Activated naive CD4-positive, alpha-beta T cell treated with Interleukin-2 at 50 U/mL for 16 hours (primary cell): ENCODE measurements around the gene EPS15.
"Not testable (repeated sequence)": the region's sequence is repeated elsewhere in the genome, so short reads cannot be mapped to it uniquely, and the experiment has no call there.

Experiments
- DNase-seq: peaks from one replicate; pipeline ENCODE4 v3.0.0-alpha.2; 2020

Gene EPS15

DNA sequence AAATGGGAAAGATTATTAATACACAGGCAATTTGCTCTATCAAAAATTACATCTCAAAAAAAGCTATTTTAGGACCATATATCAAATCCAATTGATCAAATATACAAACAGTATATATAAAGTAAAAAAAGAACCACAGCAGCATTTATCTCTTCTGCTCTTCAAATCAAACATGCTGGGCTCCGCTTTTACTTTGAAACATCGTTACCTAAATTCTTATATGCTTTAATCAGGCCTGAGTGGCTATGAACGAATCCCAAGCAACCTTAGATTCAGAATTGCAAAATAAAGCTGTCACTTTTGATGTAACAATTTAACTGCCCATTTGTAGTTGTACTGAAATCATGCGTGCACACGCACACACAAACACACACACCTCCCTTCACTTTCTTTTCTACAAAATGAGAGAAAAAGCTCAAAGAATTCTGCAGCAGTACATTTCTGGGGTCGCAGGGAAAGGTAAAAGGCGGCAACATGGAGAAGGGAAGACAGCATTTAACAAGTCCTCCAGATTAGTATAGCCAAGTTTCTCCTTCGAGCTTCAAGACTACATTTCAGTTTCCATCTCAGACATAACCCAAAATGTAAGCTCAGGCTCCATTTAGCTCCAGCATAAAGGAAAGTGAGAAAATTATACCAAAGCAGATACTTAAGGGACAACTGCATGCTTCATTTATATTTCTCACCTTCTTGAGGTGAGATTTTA is 96.5 kb downstream of the EPS15 start:
- no peak for DNase-seq

DNA sequence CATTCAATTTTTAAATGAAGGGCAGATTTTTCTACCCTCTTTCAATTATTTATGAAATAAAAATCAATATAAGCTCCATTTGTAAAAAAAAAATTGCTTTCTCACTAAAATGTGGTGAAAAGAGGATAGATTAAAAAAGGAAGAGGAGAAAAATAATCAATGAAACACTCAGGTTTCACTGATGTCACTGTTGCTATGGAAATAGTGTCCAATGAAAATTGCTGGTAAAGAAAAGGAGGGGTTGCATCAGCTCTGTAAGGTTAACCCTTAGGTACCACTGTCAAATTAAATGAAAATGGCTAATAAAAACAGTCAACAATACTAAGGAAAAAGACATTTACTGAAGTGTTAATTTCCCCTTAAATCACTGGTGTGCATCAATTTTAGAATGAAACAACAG is 97.1 kb downstream of the EPS15 start:
- no peak for DNase-seq

DNA sequence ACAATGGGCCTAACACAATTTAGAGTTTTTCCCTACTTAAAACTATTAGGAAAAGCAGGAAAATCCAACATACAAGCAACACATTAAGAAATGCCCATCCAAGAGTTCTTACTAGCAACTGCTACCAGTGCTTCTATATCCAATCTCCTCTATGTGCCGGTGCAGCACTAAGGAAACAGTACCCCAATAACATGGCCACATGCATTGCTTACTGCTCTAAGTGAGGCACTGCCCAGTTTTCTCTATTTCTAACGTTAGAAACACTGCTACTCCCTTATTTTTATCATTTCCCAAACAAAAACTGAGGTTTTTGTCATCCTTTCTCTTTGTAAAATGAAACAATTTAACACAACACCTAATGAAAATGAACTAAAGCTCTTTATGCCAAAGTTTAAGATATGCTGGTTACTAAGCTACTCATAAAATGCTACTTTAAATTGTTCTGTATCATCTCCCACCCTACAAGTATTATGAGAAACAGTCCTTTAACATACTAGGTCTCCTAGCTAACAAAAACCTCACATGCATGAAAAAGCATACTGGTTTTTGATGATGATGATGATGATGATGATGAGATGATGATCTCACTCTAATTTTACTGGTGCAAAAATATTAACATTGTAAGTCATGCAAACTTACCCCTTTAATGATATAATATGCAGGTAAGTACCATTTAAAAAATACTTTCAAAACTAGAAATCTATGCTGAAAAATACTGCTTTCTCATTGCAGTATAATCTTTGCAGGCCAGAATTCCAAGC is 98.0 kb downstream of the EPS15 start:
- no peak for DNase-seq

DNA sequence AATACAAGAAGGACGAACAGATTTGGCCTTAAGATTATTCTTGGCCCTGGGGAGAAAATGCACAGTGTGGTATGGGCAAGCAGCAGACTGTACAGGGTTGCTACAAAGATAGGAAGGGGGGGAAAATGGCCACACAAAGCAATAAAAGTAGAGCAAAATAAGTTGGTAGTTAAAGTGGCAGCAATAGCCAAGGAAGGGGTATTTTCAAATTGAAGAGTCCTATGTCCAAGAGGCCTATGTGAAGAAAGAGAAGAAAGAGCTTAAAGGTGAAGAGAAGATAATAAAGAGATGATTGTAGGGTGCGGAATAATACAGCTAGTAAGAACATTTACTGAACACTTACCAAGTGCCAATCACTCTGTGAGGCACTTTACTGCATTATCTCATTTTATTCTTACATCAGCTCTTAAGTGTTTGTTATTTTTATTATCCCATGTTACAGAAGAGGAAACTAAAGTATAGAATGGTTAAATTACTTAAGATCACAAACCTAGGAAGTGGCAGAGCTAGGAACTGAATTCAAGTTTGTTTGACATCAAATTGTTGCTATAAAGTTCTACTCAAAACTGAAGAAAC is 100.6 kb downstream of the EPS15 start:
- DNase-seq: no peak

DNA sequence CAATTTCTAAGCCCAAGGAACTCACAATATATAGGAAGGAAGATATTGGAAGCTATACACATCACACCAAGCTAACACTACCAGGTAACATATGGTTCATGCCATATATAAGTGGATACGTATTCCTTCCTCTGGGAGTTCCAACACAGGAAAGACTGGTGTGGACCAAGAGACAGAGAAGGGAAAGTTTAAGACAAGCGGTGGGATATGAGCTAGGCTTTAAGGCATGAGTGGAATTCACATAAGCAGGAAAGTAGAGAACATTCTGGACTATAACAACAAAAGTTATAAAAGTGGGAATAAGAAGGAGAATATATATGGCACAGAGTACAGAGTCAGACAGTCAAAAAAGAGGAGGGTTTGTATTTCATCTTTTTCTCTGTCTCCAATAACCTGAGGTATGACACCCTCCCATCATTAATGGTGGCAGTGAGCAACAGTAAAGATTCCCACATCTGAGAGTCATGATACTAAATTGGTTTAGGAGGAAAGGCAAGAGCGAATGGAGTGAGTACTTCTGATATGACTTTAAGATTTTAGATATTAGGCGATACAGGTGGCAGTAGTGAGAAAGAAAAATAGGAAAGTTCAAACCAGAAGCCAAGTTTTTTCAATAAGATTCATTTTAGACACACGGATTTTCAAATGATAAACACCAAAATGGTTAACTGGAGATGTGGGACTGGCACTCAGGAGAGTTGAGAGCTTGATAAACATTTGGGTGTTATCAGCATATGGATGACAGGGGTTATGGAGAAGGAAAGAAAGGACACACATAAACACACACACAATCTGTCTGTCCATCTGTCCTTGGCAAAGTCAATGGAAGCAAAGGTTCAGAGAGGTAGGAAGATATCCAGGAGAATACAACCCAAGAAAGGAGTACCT is 101.3 kb downstream of the EPS15 start:
- no peak for DNase-seq

DNA sequence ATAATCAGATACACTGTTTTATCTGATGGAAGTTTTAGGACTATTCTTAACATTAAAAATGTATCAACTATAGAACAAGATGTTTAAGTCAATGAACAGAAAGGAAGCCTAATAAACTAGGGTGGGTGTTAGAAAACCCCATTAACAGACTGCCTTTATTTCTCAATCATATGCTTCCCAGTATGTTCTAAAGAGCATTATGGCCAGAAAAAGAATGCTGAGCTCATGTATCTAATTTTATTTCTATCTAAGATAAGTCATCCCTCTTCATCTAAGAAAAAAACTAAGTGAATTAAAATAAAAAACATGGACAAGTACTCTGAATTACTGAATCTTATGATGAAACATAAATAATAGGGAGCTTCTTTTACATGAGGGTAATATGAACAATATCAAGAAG is 102.2 kb downstream of the EPS15 start:
- DNase-seq: no peak

DNA sequence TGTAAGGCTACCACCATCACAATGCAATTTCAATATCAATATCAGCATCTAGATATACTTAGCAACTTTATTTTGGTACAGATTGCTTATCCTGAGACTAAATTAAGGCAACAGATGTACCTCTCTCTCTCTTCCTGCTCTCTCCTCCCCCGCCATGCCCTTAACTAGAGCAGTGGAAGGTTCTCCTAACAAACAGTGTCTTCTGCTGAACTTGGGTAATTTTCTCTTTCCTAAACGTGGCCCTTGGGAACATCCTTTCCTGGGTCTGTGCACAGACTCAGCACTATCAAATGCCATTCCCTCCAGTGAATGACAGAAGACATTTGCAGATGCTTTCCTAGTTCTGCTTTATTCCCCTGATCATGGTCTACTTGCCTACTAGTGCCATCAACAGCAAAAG is 103.1 kb downstream of the EPS15 start:
- DNase-seq: no peak

DNA sequence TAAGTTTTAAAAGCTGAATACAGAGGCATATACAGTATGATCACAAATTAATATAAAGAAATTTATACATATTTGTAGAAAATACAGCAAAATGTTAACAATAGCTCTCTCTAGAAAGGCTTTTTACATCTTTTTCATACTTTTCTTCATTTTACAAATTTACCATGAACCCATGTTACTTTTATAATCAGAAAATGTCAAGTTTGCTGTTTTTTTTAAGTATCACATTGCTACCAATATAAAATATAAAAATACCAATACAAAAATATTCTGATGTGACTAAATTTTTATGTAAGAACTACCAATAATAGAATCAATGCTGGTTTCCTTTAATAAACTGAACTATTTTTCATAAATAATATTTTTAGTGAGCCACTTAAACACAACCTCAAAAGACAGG is 104.3 kb downstream of the EPS15 start:
- no peak for DNase-seq

DNA sequence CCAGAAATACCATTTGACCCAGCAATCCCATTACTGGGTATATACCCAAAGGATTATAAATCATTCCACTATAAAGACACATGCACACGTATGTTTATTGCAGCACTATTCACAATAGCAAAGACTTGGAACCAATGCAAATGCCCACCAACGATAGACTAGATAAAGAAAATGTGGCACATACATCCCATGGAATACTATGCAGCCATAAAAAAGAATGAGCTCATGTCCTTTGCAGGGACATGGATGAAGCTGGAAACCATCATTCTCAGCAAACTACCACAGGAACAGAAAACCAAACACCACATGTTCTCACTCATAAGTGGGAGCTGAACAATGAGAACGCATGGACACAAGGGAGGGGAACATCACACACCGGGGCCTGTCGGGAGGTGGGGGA is 107.2 kb downstream of the EPS15 start:
- DNase-seq: not testable (repeated sequence)

DNA sequence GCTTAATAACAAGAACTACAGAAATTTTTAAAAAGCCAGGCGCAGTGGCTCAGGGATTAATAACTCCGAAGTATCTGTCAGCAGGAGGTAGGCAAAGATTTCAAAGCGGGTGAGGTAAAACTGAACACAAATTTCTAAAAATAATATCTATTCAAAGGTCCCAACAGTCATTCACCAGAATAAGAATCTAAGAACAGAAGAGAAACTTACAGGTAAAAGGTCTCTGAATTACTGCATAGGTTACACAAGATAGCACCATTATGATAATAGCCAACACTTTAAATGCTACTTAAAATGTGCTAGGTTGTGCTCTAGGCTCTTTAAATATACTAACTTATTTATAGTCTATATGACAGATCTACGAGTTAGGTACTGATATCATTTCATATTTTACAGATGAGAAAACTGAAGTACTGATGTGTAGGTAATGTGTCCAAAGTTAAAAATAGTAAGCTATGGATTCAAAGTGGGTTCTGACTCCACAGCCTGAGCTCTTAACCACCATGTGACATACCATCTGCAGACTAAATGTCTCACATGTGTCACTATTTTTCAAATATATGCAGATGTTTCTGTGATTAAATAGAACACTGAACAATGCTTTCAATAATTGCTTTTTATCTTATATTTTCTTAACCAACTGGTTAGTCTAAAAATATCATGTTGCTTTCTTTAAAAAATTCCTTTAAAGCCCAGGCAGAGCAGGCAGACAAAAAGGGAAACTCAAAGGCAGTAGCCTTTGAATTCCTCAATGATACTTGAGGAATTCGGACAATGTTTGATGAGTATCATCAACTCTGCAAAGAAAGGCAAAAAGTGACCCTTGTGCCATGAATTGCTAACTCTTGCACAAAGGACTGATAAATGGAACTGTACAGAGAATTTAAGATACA is 108.3 kb downstream of the EPS15 start:
- DNase-seq: no peak

DNA sequence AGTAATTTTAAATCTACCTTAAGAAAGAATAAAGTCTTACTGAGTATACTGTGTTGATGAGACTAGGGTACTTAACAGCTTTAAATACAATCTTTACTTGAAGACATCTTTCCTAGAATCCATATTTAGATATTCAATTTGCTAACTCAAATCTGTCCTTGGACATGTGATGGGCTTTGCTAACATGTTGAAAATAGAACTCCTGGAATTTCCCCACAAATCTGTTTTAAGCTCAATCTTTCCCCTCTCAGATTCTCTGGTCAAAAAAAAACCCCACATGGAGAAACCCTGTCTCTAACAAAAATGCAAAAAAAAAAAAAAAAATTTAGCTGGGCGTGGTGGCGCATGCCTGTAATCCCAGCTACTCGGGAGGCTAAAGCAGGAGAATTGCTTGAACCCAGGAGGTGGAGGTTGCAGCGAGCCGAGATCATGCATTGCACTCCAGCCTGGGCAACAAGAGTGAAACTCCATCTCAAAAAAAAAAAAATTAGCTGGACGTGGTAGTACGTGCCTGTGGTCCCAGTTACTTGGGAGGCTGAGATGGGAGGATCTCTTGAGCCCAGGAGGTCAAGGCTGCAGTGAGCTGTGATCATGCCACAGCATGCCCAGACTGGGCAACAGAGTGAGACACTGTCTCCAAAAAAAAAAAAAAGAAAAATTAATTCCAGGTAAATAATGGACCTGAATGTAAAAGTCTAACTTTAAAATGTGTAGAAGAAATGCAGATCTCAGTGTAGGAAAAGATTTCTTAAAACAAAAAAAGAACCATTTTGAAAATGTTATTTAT is 109.1 kb downstream of the EPS15 start:
- not testable (repeated sequence) for DNase-seq

DNA sequence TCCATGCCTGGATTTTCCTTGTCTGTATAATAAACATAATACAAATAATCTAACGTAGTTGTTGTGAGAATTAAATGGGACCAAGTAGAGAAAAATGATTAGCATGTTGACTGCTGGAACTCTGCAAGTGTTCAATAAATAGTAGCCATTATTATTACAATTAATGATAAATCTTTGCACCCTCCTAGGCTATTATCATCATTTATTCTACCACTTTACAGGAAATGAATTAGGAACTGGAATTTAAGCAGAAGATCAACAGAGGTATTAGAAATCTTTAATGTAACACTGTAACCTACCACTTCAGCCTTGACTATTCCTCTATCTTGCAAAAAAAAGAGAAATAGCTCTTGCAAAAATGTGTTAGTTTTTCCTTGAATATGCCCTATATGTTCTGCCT is 126.8 kb downstream of the EPS15 start:
- DNase-seq: no peak

DNA sequence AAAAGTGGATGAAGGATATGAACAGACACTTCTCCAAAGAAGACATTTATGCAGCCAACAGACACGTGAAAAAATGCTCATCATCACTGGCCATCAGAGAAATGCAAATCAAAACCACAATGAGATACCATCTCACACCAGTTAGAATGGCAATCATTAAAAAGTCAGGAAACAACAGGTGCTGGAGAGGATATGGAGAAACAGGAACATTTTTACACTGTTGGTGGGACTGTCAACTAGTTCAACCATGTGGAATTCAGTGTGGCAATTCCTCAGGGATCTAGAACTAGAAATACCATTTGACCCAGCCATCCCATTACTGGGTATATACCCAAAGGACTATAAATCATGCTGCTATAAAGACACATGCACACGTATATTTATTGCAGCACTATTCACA is 128.4 kb downstream of the EPS15 start:
- not testable (repeated sequence) for DNase-seq

DNA sequence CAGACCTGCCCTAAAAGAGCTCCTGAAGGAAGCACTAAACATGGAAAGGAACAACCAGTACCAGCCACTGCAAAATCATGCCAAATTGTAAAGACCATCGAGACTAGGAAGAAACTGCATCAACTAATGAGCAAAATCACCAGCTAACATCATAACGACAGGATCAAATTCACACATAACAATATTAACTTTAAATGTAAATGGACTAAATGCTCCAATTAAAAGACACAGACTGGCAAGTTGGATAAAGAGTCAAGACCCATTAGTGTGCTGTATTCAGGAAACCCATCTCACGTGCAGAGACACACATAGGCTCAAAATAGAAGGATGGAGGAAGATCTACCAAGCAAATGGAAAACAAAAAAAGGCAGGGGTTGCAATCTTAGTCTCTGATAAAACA is 131.8 kb downstream of the EPS15 start:
- not testable (repeated sequence) for DNase-seq

DNA sequence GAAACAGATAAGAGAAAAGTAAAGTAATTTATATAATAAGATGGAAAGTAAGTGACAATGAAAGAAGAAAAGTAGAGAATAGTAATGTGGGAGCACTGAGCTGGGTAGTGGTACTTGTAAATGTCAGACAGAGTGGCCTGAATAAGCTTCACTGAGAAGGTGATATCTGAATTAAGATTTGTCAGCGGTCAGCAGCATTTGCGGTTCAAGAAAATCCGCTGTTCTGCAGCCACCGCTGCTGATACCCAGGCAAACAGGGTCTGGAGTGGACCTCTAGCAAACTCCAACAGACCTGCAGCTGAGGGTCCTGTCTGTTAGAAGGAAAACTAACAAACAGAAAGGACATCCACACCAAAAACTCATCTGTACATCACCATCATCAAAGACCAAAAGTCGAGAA is 132.8 kb downstream of the EPS15 start:
- not testable (repeated sequence) for DNase-seq

DNA sequence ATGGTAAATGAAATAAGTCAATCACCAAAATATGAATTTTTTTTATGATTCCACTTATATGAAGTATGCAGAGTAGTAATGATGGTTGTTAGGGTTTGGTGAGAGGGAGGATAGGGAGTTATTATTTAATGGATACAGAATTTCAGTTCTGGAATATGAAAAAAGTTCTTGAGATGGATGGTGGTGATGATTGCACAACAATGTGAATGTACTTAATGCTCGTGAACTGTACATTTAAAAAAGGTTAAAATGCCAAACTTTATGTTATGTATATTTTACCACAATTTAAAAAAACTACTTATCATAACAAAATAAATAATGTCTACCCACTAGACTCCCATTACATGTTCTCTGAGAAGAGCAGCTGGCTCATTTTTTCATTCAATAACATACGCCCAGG is 133.3 kb downstream of the EPS15 start:
- DNase-seq: no peak

DNA sequence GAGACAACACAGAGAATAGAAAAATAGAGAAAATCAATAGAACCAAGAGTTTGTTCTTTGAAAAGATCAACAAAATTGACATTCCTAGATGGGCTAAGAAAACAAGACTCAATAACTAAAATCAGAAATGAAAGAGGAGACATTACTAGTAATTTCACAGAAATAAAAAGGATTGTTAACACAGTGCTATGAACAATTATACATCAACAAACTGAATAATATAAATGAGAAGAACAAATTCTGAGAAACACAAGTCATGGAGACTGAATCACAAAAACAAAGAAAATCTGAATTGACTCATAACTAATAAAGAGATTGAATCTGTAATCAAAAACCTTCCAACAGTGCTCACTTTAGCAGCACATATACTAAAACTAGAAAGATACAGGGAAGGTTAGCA is 137.1 kb downstream of the EPS15 start:
- DNase-seq: no peak

DNA sequence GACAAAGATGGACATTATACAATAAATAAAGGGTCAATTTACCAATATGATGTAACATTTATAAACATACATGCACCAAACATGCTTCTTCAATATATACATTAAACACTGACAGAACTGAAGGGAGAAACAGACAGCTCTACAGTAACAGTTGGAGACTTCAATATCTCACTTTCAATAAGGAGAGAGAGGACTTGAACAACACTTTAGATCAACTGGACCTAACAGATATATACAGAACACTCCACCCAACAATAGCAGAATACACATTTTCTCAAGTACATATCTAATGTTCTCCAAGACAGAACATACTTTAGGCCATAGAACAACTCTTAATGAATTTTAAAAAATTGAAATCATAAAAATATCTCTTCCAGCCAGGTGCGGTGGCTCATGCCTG is 138.1 kb downstream of the EPS15 start:
- DNase-seq: no peak

DNA sequence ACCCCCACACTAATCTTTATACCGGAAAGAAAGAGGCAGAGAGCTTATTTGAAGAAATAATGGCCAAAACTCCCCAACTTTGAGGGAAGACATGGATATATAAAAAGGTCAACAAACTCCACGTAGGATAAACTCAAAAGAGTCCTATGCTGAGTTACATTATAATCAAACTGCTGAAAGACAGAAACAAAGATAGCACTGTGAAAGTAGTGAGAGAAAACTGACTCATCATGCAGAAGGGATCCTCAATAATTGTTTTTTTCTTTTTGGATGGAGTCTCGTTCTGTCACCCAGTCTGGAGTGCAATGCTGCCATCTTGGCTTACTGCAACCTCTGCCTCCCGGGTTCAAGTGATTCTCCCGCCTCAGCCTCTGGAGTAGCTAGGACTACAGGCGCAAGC is 140.2 kb downstream of the EPS15 start:
- DNase-seq: no peak

DNA sequence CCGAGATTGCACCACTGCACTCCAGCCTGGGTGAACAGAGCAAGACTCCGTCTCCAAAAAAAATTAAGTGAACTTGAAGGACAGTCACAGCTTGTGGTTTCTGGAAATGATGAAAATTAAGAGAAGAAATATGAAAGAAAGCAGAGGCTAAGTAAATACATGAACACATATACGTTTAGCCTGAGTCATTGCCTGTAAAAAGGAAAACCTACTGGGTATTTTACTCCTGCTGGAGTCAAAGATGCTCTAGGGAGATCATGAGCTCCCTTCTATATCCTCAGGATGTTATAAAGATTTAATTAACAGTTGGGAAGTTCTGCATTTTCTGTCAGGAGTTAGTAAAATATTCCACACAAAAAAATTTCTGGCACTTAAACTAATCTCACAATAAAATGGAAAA is 145.2 kb downstream of the EPS15 start:
- no peak for DNase-seq

DNA sequence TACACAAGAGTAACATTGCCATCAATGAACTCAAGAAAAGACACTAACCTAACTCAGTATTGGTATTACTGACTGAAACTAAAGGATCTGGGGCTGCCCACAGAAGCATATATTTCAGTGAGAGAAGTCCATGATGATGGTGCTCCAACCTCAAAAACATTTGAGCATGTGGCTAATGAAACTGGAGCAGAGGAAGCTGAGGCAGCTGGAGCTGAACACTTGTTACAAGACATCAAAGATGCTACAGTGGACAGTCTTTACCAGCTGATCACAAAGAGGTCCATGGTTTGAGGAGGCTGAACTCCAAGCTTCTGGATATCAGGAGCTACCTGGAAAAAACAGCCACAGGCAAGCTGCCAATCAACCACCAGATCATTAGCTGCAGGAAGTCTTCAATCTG is 146.5 kb downstream of the EPS15 start:
- DNase-seq: no peak
